Erythroblast (primary cell): Measurements from ENCODE around the gene HTRA3.

ENCODE experiments used
- DNase-seq, 2 experiments: peaks; one replicate each; lab custom pipeline; 2025; lab: John Stamatoyannopoulos, UW
- GATA1 ChIP-seq: IDR thresholded peaks from 2 replicates; pipeline ENCODE4 v1.6.1; 2011; ENCODE audit warnings: low read depth, mild to moderate bottlenecking, control low read depth, low read length, moderate library complexity
- POLR2A ChIP-seq: IDR thresholded peaks from 2 replicates; pipeline ENCODE4 v1.6.1; 2011; ENCODE audit warnings: mild to moderate bottlenecking, low read length

The HTRA3 gene

GRCh38 chr4:8269535-8270417 is at the start of gene HTRA3:
TSS of gene HTRA3 (plus strand) at chr4:8269754. CDS start at chr4:8269969, 215 bp downstream.
- TF ChIP-seq POLR2A, result no peak
- DNase-seq, result peak in 1 of 2 experiments; percentile 22

GRCh38 chr4:8220661-8221450 is 48.7 kb upstream of the HTRA3 start:
- DNase-seq, result no peak
- no peak for TF ChIP-seq POLR2A
- no peak for TF ChIP-seq GATA1

- no peak for DNase-seq
- no peak for TF ChIP-seq POLR2A
- TF ChIP-seq GATA1, result no peak
These were observed 48.1 kb upstream of the HTRA3 start for GRCh38 chr4:8221476-8221875.

GRCh38 chr4:8221985-8222384 is 47.6 kb upstream of the HTRA3 start:
- no peak for TF ChIP-seq GATA1
- TF ChIP-seq POLR2A, result no peak
- DNase-seq, result no peak

GRCh38 chr4:8222609-8223388 is 46.8 kb upstream of the HTRA3 start:
- DNase-seq, result no peak

GRCh38 chr4:8224267-8224974 is 45.1 kb upstream of the HTRA3 start:
- DNase-seq, result no peak
- TF ChIP-seq POLR2A, result no peak
- TF ChIP-seq GATA1, result no peak

More at GRCh38 chr4:8222609-8223388, 46.8 kb upstream of the HTRA3 start:
- TF ChIP-seq GATA1 (no peak), POLR2A (no peak)

GRCh38 chr4:8224975-8225625 is 44.5 kb upstream of the HTRA3 start:
- TF ChIP-seq GATA1, result no peak
- TF ChIP-seq POLR2A, result no peak

GRCh38 chr4:8225706-8226443 is 43.7 kb upstream of the HTRA3 start:
- DNase-seq, result no peak
- TF ChIP-seq GATA1 (no peak), POLR2A (no peak)

More at GRCh38 chr4:8224975-8225625, 44.5 kb upstream of the HTRA3 start:
- DNase-seq, result no peak

- DNase-seq, result no peak
- no peak for TF ChIP-seq POLR2A
- no peak for TF ChIP-seq GATA1
These were observed 42.3 kb upstream of the HTRA3 start for GRCh38 chr4:8227201-8227770.

- no peak for TF ChIP-seq POLR2A
- no peak for TF ChIP-seq GATA1
- no peak for DNase-seq
These were observed 41.7 kb upstream of the HTRA3 start for GRCh38 chr4:8227771-8228318.

- no peak for TF ChIP-seq POLR2A
- TF ChIP-seq GATA1, result no peak
- peak; percentile 49 to 62 for DNase-seq
These were observed 41.0 kb upstream of the HTRA3 start for GRCh38 chr4:8228319-8229250.
